Chondrocyte (in vitro differentiated cells): ENCODE data around the gene FADS6. TPM values are rescaled to one million over a fixed set of nuclear protein-coding genes. Genes with fewer than 3 reads are reported as not detected.

ENCODE experiments used
- DNase-seq: peaks from one replicate; pipeline ENCODE4 v3.0.0; 2021; ENCODE audit warnings: mixed read lengths, low spot score
- H3K27ac Mint-ChIP-seq: one replicate; pipeline ENCODE4 v1.8.0; 2021; ENCODE audit warnings: mild to moderate bottlenecking, moderate library complexity, mixed read lengths; ENCODE audit not compliant: unreplicated experiment
- H3K27me3 Mint-ChIP-seq: 2 replicates; pipeline ENCODE4 v1.8.0; 2021; ENCODE audit warnings: low read depth, mixed read lengths
- H3K36me3 Mint-ChIP-seq: 2 replicates; pipeline ENCODE4 v1.8.0; 2021; ENCODE audit warnings: low read depth, mixed read lengths
- H3K4me1 Mint-ChIP-seq: 2 replicates; pipeline ENCODE4 v1.8.0; 2021; ENCODE audit warnings: low read depth, mild to moderate bottlenecking, mixed read lengths
- H3K4me3 Mint-ChIP-seq: one replicate; pipeline ENCODE4 v1.8.0; 2021; ENCODE audit warnings: mild to moderate bottlenecking, moderate library complexity, mixed read lengths; ENCODE audit not compliant: unreplicated experiment
- H3K9me3 Mint-ChIP-seq: 2 replicates; pipeline ENCODE4 v1.8.0; 2021; ENCODE audit warnings: low read depth, mixed read lengths
- total RNA-seq: library from RNA; stranded (reverse); gene quantifications from 3 replicates; pipeline ENCODE4 v1.2.1, GENCODE V29; 2021
- TF ChIP-seq, protein P1 (sequence below): fragments of 200-600 bp; sonication (generic); IDR thresholded peaks from 2 replicates; pipeline ENCODE4 v1.5.0; 2021; ENCODE audit warnings: antibody characterized with exemption, mild to moderate bottlenecking, moderate library complexity

The FADS6 gene
- total RNA-seq, 1 donor from 2014 or later: not detected

DNA sequence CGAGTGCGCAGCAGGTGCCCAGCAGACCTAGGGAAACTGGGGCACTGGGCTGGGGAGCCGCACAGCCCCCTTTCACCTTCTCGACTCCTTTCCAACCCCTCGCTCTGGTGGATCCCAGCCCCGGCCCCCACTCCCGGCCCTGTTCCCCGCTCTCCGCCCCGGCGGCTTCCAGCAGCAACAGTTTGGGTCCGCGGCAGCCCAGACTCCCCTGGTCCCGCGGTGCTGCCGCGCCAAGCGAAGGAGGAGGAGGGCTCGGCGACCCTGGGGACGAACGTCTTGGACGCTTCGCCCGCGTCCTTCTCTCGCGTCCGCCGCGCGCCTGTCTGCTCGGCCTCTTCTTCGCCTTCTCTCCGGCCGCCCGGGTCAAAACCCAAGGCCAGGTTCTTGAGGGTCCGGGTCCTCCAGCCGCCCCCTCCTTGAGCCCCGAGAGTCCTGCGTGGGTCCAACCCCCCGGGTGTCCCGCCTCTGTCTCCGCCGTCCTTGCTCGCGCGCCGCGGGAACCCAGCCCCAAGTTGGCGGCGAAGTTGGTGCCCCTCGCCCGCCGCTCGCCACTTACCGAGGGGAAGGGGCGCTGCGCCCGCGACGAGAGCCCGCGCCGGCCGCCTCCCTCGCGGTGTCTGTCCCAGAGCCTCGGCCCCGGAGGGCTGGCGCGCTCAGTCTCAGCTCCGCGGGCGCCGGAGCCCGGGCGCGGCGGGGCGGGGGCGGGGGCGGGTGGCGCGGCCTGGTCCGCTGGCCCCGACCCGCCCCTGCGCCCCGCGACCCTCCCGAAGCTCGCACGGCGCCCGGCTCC, 32.4 kb downstream of the FADS6 start:
- peak; percentile 70 for DNase-seq
- TF ChIP-seq, protein P1, sequence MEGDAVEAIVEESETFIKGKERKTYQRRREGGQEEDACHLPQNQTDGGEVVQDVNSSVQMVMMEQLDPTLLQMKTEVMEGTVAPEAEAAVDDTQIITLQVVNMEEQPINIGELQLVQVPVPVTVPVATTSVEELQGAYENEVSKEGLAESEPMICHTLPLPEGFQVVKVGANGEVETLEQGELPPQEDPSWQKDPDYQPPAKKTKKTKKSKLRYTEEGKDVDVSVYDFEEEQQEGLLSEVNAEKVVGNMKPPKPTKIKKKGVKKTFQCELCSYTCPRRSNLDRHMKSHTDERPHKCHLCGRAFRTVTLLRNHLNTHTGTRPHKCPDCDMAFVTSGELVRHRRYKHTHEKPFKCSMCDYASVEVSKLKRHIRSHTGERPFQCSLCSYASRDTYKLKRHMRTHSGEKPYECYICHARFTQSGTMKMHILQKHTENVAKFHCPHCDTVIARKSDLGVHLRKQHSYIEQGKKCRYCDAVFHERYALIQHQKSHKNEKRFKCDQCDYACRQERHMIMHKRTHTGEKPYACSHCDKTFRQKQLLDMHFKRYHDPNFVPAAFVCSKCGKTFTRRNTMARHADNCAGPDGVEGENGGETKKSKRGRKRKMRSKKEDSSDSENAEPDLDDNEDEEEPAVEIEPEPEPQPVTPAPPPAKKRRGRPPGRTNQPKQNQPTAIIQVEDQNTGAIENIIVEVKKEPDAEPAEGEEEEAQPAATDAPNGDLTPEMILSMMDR: no peak
- H3K27me3 Mint-ChIP-seq: peaks cover 37% of the 10 kb centered on the region
- peaks cover 17% of the 10 kb centered on the region for H3K4me1 Mint-ChIP-seq
- H3K4me3 Mint-ChIP-seq: peak overlapping the region; percentile 38
- peaks cover 8% of the 10 kb centered on the region for H3K36me3 Mint-ChIP-seq
- H3K9me3 Mint-ChIP-seq: no peaks in the 10 kb centered on the region
- H3K27ac Mint-ChIP-seq: no peak overlapping the region

DNA sequence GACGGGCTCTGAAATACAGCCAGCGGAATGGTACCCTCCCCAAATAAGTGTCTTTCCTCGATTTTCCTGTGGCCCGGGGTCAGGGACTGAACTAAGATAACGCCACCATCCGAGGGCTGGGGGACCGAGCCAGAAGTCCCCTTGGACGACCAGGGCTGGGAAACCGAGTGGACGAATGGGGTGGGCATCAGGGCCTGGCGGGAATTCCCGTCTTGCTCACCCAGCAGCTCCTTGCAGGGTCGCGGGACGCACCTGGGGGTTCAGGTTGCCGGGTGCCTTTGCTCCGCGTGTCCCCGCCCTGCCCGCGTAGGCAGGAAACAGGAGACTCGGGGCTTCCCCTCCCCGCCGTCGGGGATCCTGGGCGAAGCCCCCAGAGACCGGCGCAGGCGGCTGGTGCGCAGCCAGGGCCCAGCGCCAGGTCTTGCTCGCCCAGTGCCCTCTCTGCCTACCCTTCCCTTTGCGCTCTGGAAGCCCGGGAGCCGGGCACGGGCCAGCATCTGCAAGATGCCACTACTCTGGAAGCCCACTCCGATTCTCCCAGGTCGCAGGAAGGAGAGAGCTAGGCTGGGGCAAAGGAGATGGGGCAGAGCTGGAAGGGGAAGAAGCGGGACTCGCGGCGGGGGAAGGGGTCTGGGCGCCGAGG, 33.1 kb downstream of the FADS6 start:
- peak; percentile 80 for DNase-seq
- Mint-ChIP-seq H3K27me3 (peaks cover 42% of the 10 kb centered on the region), H3K27ac (no peak overlapping the region), H3K36me3 (peaks cover 9% of the 10 kb centered on the region), H3K9me3 (no peaks in the 10 kb centered on the region), H3K4me3 (no peak overlapping the region), H3K4me1 (peaks cover 17% of the 10 kb centered on the region)
- TF ChIP-seq, protein P1: no peak

DNA sequence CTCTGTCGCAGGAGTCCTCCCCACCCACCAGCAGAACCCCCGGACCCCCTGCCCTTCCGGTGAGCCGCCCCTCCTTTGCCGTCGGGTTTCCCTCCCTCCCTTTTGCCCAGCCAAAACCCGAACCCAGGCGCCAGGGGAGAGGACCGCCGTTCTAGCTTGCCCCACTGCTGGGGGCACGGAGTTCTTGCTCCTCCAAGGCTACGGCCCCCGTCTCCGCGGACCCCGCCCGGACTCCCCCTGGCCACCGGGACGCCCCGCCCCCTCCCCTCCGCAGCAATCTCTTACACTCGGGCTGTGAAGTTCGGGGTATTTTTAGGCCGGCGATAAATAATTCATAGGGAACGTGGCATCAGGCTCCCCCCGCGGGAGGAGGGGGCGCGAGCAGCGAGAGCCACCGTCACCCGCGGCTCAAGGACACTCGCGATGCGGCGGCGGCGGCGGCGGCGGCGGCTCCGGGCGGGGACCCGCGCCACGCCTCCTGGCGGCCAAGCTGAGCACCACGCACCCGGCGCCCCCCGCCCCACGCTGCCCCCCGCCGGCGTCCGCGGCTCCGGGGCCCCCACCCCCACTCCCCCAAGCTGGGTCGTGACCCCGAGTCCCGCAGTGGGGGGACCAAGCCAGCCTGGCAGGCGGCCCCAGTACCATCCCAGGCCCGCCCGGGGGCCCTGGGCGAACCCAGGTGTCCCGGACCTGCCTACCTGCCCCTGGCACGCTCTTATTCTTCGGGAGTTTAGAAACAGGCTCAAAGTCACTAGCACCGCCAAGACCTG, 33.8 kb downstream of the FADS6 start, which contains the start of gene GRIN2C:
Gene GRIN2C, minus strand, starts transcription at position 427 of the 770 bp plus-strand sequence. CDS start 4,793 bp downstream, outside the sequence.
- Mint-ChIP-seq H3K9me3 (no peaks in the 10 kb centered on the region), H3K36me3 (peaks cover 9% of the 10 kb centered on the region), H3K27me3 (peaks cover 48% of the 10 kb centered on the region), H3K4me3 (peak within 1 kb of the TSS; percentile 38), H3K4me1 (peaks cover 14% of the 10 kb centered on the region), H3K27ac (no peak within 1 kb of the TSS)
- DNase-seq: no peak
- TF ChIP-seq, protein P1: peak; percentile 75

DNA sequence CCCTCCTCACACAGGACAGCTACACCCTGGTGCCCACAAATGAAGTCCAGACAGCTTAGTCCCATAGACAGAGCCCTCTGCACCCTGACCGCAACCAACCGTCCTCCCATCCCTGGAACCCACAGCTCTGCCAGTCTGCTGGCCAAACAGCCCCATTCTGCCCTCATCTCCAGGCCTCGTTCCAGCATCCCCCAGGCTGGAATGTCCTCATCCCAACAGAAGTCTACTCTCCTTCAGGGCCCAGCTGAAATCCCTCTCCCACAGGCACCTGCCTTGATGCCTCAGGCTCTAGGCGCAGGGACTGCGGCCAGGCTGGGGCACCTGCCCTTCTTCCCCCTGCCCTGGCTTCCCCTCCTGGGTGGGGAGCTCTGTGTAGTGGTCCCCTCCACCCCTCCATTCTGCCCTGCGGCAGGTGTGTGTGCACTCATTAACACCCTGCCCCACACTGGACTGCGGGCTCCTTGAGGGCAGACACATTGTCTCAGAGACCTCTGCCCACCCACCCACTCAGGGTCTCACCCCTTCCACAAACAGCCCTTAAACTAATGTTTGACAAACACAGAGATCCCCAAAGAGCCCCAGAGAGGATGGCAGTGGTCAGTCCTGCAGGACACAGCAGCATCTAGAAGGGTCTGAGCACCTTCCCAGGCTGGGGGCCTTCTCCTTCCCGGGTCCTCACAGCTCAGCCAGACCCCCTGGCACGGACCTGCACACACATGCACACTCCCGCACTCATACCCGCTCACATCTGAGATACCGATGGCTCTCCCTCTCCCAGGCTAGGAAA, 34.6 kb downstream of the FADS6 start:
- H3K27ac Mint-ChIP-seq: no peak overlapping the region
- H3K36me3 Mint-ChIP-seq: peaks cover 9% of the 10 kb centered on the region
- no peak for DNase-seq
- peaks cover 56% of the 10 kb centered on the region for H3K27me3 Mint-ChIP-seq
- H3K4me3 Mint-ChIP-seq: no peak overlapping the region
- peaks cover 14% of the 10 kb centered on the region for H3K4me1 Mint-ChIP-seq
- TF ChIP-seq, protein P1: no peak
- H3K9me3 Mint-ChIP-seq: no peaks in the 10 kb centered on the region
